GM21737 (cell line): Measurements from ENCODE around the gene UQCR11.

Experiments used
- ATAC-seq: cut with Tn5 transposase; IDR thresholded peaks from one replicate; pipeline ENCODE4 v1.9.1; 2021; ENCODE audit warnings: mild to moderate bottlenecking, moderate library complexity; ENCODE audit not compliant: unreplicated experiment

UQCR11 gene

DNA sequence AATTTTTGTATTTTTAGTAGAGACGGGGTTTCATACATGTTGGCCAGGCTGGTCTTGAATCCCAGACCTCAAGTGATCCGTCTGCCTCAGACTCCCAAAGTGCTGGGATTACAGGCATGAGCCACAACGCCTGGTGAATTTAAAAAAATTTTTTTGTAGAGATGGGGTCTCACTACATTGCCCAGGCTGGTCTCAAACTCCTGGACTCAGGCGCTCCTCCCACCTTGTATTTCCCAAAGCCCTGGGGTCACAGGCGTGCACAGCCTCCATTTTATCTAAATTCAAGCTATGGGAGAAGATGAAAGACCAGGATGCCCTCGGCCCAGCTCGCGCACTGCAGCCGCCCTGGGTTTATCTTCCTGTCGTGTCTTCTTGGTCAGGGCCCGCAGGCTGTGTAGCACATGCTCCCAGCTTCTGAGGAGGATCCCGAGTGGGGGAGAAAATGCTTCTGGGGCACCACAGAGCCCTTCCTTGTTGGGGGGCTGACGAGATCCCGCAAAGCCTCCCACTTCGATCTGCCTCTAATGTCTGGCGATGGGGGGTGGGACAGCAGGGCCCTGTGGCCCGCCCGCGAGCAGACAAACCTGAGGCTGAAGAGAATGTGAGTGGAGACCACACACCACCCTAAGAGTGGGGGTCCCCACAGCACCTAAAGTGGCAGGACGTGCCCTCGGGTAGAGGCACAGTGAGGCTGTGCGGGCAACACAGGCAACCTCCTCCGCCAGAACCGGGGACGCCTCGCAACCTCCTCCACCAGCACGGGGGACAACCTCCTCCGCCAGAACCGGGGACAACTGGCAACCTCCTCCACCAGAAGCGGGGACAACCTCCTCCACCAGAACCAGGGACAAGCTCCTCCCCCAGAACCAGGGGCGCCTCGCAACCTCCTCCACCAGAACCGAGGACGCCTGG, 31.3 kb upstream of the UQCR11 start:
- ATAC-seq = no peak

DNA sequence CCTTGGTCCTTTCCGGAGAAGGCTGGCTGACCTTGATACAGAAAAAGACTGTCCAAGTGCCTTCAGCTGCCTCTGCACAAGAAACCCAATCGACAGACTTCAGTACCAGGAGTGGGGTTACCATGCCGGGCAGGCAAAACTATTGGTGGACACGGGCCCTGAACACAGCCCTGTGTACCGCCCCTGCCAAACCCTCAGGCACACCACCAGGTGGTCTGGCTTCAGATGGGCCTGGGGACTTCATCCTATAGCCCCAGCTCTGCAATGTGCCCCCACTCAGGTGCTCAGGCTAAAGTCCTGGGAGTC, 29.6 kb upstream of the UQCR11 start:
- no peak for ATAC-seq

DNA sequence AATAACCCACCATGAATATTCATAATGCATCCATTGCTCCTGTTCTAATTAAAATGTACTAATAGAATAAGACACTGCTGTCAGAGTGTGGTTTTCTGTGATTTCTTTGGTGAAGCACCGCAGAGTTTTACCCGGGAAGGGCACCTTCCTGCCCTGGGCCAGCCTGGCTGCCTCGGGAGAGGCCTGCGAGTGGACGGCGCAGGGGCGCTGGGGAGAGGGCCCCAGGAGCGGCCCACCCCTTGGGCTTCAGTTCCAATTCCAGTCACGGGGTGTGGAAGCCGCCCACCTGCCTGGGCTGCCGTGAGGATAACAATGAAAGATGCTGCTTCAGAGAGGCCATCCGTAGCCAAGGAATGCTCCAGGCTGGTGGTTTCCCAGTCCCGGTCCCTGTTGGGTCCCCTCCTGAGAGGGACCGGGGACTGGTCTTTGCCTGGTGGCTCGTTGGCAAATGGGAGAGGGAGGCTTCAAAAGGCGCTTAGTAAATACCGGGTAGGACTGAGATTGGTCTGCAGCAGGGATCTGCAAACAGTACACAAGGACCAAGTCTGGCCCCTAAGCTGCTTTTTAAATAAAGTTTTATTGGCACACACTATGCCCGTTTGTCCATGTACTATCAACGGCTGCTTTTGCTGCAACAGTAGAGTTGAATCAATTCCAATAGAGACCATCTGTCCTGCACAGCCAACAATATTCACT, 29.1 kb upstream of the UQCR11 start:
- ATAC-seq = no peak

DNA sequence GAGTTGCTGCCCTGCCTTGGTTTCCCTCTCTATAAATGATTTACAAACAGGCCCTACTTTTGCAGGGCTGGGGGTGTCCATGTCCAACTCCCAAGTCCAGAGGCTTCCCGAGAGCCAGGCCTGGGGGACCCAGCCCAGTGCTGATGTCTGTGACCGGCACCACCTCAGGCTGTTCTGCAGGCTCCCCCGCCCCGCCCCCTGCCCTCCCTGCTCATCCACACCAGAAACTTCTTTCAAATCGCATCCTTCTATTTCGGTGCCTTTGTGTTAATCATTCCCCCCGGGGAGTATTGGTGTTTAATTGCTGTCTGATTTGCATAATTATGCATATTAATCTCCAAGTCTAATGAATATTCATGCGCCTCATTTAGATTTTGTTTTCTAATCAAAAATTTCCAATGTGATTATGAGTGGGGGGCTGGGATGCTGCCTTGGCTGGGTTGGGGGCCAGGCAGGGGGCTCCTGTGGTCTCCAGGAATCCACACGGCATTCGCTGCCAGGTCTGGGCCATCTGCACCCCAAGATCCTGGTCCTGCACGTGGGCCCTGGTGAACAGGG, 28.1 kb upstream of the UQCR11 start:
- ATAC-seq = no peak

DNA sequence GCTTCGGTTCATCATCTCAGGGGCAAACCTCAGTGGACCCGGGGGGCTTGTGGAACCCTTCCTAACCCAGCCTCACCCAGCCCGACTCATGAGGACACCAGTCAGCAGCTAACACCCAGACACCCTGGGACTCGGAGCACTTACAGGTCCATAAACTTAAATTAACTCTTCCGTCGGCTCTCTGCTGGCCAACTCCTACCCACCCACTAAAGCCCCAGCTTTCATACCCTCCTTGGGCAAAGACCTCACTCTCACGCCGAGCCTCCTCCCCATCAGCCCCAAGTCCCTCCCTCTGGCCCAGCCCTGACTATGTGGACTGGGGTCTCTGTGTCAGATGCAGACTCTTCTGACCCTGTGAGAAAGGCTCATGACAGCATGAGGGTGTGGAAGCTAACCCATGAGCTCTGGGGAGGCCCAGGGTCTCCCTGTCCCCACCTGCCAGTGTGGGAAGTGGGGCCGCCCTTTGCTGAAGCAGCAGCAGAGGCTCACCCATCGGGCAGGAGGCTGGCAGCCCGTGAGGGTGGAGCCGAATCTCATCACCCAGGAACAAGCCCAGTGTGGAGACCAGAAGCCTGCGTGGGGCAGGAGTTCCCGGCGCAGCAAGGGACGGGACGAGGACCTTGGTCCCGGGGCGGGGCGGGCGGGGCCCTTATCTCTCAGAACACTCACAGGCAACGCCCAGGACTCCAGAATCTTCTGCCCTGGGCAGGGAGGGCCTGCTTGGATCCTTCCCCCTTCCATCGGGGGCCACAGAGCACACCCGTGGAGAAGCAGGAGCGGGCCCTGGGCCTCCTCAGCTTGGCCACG, 27.4 kb upstream of the UQCR11 start:
- no peak for ATAC-seq

DNA sequence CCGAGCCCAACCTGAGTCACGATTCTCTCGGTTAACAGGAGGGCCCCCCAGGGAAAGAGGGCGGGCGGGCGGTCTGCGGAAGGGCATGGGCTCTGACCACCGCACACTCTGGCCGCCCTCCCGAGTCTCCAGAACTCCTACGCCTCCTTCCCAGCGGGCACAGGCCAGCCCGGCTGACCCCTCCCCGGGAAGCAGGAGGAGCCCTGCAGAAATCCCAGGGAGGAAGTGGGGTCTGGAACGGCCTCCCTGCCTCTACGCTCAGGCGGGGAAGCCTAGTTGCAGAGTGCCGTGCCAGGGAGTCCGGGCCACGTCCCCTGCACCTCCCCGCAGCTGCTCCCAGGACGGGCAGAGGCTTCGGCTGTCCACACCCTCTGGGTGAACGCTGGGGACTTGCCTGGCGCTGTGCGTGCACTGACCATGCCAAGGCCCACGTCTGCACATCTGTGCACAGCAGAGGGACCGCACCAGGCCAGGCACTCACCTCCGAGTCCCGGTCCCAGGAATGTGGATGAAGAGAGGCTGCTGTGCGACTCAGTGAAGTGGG, 26.4 kb upstream of the UQCR11 start:
- ATAC-seq = no peak

DNA sequence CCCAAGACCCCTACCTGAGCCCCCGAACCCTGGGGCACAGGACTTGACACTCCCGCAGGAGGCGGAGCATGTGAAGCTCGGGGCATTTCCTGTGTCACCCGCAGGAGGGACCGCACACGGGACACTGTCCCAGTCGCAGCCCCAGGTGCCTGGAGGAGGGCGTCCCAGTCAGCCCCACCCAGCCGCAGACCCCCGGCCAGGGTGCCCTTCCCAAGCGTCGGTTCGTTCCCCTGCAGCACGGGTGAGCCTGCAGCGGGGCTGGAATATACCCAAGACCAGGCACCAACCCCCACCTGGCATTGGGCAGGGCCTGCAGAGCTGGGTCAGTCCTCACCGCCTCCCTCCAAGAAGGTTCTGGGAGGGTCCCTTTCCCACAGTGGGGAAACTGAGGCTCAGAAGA, 25.5 kb upstream of the UQCR11 start:
- ATAC-seq = no peak

DNA sequence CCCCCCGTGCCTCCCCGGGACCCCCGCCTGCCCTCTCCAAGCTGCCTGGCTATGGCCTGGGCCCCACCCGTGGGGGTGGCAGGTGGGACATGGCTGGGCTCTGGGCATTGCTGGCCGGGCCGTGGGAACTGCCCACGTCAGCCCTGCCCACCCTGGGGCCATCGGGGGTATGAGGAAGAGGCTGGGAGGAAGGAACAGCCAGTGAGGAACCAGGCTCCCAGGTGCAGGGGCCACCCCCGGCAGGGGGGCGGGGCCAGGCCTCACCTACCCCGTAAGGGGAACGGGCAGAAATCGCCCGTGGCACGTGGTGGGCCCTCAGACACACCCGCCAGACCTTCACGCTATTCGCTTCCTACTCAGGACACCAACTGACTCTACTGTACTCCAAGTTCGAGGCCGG, 24.8 kb upstream of the UQCR11 start:
- ATAC-seq = no peak

DNA sequence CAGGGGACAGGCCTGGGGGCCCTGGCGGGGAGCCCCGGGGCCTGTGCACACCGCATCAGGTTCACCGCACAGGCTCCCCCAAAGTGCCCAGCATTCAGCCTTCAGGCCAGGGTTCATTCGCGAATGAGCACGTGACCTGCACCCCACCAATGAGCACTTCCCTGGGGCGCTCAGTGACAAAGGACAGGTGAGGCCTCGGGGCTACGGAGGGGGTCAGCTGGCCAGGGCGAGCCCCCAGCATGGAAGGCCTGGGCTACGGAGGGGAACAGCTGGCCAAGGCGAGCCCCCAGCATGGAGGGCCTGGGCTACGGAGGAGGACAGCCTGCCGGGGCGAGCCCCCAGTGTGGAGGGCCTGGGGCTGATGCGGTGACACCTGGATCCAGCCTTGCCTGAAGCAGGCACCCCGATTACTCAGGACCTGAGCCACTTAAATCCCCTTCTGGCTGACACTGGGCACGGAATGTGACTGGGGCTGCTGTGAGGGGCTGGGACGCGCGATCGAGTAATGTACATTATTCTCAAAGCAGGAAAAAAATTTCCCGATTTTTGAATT, 24.1 kb upstream of the UQCR11 start:
- no peak for ATAC-seq

DNA sequence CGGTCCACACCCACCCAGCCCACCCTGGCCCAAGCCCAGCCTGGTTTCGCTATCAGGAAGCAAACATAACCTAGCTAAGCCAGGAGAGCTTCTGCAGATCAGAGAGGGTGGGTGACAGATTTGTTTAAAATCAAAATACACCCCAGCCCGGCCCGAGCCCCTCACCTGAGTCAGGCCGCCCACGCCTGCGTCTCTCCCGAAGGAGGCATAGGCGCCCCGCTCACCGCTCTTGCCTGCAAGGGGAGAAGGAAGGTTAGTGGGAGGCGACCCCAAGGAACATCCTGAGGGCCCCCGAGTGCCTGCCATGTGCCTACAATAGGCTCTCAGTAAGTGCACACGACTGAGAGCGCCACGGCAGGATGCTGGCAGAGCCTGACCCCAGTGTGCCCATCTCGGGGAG, 21.9 kb upstream of the UQCR11 start:
- no peak for ATAC-seq

DNA sequence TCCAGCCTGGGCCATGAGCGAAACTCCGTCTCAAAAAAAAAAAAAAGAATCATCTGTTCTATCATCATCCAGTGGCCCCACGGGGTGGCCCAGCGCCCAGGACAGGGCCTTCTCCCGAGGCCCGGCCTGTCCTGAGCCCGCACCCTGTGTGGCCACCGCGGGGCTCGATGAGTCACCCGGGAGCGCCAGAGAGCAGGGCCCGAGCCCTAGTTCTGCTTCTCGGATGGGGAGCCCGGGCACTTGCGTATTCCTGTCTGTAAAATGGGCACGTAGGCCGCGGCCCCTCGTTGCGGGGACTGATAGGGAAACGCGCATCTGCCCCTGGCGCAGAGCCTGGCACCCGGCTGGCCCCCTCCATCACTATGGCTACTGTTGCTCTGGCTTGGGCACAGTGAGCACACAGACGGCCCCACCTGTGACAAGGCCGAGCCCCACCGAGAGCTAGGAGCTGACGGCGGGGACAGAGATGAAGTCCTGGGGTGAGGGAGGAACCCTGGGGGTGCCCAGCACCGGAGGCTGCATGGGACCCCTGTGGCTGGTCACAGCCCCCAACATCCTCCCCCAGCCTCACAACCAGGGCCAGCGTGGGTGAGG, 21.3 kb upstream of the UQCR11 start:
- ATAC-seq = no peak

DNA sequence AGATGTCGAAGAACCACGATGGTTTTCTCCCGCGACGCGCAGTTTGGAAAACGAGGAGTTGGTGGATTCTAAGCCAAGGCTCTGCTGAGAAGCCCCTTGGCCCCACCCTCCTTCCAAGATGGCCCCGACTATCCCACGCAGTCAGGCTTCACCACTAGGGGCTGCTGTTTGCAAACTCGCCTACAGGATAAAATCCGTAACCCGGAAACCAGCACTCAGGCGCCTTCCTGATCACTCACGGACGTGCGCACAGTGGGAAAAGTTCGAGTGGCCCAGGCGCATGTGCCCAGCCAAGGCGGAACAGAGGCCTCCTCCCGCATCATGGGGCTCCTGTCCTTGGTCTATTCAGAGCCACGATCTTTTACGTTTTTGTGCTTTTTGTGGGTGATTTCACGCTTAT, 19.2 kb upstream of the UQCR11 start:
- no peak for ATAC-seq

DNA sequence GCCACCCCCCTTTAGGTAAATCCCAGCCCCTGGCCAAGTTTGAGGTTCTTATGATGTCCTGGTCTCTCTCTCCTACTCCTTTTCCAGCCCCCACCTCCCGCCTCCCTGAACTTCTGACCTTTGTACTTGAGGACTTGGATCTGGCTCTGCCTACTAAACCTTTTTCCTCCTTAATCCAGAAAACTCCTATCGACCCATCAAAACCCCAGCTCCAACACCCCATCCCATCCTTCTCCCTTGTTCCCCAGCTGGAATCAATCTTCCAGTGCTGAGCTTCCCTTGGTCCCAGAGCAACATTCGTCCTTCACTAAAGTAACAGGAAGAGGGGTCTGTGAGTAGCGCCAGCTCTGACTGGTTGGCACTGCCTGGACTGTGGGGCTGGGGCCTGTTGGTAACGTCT, 17.3 kb upstream of the UQCR11 start:
- ATAC-seq = no peak

DNA sequence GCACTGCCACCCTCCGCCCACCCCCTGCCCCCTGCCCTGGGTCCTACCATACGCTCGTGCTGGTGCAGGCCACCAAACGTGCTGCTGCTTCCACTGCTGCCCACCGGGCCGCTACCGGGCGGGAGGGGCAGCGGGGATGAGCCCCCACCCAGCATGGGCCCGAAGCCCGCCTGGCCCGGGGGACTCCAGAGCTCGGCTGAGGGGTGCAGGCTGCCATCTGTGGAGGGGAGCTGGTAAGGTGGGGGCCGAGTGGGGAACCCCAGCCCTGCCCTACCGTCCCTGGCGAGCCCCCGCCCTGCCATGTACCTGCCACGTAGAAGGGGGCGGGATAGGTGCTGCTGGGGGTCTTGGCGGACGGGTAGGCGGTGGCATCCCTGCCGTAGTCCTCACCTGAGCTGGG, 16.7 kb upstream of the UQCR11 start:
- ATAC-seq = no peak

DNA sequence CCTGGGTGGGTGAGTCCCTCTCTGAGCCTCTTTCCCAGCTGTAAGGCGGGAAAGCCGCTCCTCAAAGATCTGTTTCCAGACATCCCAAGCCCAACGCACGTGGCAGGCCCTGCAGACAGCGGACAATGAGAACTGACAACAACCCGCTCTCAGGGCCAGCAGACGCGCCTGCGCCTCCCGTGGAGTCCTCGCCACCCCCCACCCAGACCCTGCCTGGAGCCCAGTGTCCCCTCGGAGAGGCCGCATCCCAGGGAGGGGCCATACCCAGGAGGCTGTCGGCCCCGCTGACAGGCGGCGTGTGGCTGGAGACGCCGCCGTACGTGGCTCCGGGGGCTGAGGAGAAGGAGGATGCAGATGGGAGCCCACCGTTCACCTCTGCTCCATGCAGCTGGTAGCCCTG, 16.3 kb upstream of the UQCR11 start:
- ATAC-seq = no peak

DNA sequence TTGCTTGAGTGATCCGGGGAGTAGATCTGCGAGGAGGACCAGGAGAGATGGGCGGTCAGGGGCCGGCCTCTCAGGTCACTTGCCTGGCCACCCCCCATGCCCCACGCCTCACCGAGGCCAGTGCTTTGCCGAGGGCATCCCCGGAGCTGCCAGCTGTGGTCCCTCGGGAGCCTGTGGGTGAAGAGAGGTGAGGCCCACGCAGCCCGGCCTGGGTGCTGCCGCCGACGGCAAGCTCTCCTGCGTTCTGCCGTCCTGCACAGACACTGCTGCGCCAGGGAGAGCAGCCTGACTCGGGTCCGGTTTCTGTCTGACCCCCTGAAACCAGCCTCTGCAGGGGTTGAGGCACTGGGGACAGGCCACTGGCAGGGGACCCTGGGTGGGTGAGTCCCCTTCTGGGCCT, 15.8 kb upstream of the UQCR11 start:
- ATAC-seq = no peak

DNA sequence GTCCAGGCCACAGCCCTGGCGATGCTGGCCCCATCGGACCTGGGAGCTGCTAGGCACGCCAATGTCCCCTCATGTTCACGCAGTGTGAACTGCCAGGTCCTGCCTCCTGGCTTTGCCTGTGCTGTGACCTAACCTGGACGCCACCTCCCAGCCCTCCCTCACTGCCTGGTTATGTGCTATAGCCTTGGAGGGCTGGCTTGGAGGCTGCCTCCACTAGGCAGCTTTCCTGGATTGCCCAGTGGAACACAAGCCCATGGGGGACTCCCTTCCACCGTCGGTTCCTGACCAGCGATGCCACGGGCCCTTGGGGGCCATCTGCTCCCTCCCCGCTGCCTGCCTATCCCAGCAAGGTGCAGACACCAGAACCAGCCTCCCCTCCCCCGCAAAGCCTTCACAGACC, 15.2 kb upstream of the UQCR11 start:
- no peak for ATAC-seq

DNA sequence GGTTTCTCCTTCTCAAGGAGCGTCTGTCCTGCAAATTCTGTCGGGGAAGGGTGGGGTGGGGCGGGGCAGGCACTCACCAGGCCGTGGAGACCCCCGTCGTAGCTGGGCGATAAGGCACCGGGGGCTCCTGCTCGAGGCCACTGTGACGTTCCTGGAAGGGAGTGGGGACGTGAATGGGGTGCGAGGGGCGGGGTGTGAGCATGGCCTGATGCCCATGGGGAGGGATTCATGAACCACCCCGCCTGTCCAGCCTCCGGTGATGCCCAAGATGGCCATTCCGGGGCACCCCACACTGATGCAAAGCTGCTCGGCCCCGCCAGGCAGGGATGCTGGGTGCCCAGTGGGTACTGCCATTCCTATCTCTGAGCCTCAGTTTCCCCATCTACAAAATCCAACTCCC, 14.4 kb upstream of the UQCR11 start:
- no peak for ATAC-seq

DNA sequence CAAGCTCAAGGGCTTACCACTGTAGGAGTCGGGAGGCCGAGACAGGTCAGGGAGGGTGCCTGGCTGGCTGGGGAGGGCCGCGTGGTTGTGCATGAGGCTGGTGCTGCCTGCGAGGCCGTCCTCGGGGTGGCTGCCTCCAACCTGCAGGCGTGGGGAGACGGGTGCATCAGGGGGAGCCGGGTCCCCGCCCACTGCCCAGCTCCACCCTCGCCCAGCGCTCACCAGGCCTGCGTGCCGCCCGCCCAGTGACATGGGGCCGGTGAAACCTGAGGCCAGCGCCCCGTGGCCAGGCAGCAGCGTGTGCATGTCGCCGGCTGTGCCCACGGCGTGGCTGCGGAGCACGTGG, 13.8 kb upstream of the UQCR11 start:
- no peak for ATAC-seq
